Duodenal mucosa (tissue), 2 donors: ENCODE results near the gene CHST15.

Source experiments
- H3K27ac ChIP-seq: one replicate; pipeline ENCODE4 v1.7.0; 2013; ENCODE audit warnings: low read depth, low read length
- H3K27me3 ChIP-seq, 2 donors: one replicate each; pipeline ENCODE4 v1.7.0; 2013; ENCODE audit warnings: low read length in 2 of 2, control low read depth in 1 of 2; ENCODE audit not compliant: insufficient read depth in 2 of 2, control insufficient read depth in 1 of 2
- H3K36me3 ChIP-seq, 2 donors: one replicate each; pipeline ENCODE4 v1.7.0; 2013; ENCODE audit warnings: low read length in 2 of 2, control low read depth in 1 of 2; ENCODE audit not compliant: insufficient read depth in 2 of 2, control insufficient read depth in 1 of 2
- H3K4me1 ChIP-seq, 2 donors: one replicate each; pipeline ENCODE4 v1.7.0; 2013; ENCODE audit warnings: low read length in 2 of 2, control low read depth in 1 of 2; ENCODE audit not compliant: insufficient read depth in 2 of 2, control insufficient read depth in 1 of 2
- H3K4me3 ChIP-seq, 2 donors: one replicate each; pipeline ENCODE4 v1.7.0; 2013; ENCODE audit warnings: low read length in 2 of 2, low read depth in 1 of 2
- H3K9ac ChIP-seq, 2 donors: one replicate each; pipeline ENCODE4 v1.7.0; 2013; ENCODE audit warnings: low read length in 2 of 2, low read depth in 1 of 2
- H3K9me3 ChIP-seq, 2 donors: one replicate each; pipeline ENCODE4 v1.7.0; 2013; ENCODE audit warnings: low read length in 2 of 2, control low read depth in 1 of 2; ENCODE audit not compliant: control insufficient read depth in 1 of 2

Gene CHST15

GRCh38 chr10:124091646-124092249 lies 1.6 kb downstream of the CHST15 start:
- Histone ChIP-seq H3K27ac (peak overlapping the region; percentile 58), H3K4me1 (peaks cover 40 to 56% of the 10 kb centered on the region in 2 donors), H3K27me3 (peaks cover 29 to 41% of the 10 kb centered on the region in 2 donors), H3K36me3 (no peaks in the 10 kb centered on the region), H3K9me3 (peaks cover 4 to 6% of the 10 kb centered on the region in 2 donors), H3K4me3 (peak overlapping the region; percentile 60 to 75), H3K9ac (peak overlapping the region in 1 of 2 donors; percentile 64)

- Histone ChIP-seq H3K4me3 (peak overlapping the region; percentile 60 to 75), H3K27ac (no peak overlapping the region), H3K4me1 (peaks cover 48 to 66% of the 10 kb centered on the region in 2 donors), H3K9ac (peak overlapping the region; percentile 10 to 37), H3K9me3 (no peaks in the 10 kb centered on the region), H3K36me3 (no peaks in the 10 kb centered on the region), H3K27me3 (peaks cover 23 to 35% of the 10 kb centered on the region in 2 donors)
These were observed 2.7 kb downstream of the CHST15 start for GRCh38 chr10:124090601-124091209.

GRCh38 chr10:124089859-124090258 lies 3.5 kb downstream of the CHST15 start:
- Histone ChIP-seq H3K27me3 (peaks cover 16 to 28% of the 10 kb centered on the region in 2 donors), H3K9ac (no peak overlapping the region), H3K4me1 (peaks cover 56 to 66% of the 10 kb centered on the region in 2 donors), H3K9me3 (no peaks in the 10 kb centered on the region), H3K27ac (no peak overlapping the region), H3K4me3 (no peak overlapping the region), H3K36me3 (no peaks in the 10 kb centered on the region)

GRCh38 chr10:124088915-124089314 lies 4.5 kb downstream of the CHST15 start:
- Histone ChIP-seq H3K4me1 (peaks cover 50 to 68% of the 10 kb centered on the region in 2 donors), H3K27me3 (peaks cover 6 to 20% of the 10 kb centered on the region in 2 donors), H3K36me3 (no peaks in the 10 kb centered on the region), H3K27ac (no peak overlapping the region), H3K4me3 (peak overlapping the region in 1 of 2 donors; percentile 26), H3K9me3 (no peaks in the 10 kb centered on the region), H3K9ac (no peak overlapping the region)

GRCh38 chr10:124087672-124088634 lies 5.4 kb downstream of the CHST15 start:
- Histone ChIP-seq H3K36me3 (no peaks in the 10 kb centered on the region), H3K9me3 (no peaks in the 10 kb centered on the region), H3K27me3 (peaks cover 0 to 18% of the 10 kb centered on the region in 2 donors), H3K27ac (no peak overlapping the region), H3K4me3 (peak overlapping the region in 1 of 2 donors; percentile 26), H3K9ac (peak overlapping the region in 1 of 2 donors; percentile 7), H3K4me1 (peaks cover 50 to 64% of the 10 kb centered on the region in 2 donors)

GRCh38 chr10:124086787-124087671 lies 6.4 kb downstream of the CHST15 start:
- no peak overlapping the region for H3K9ac ChIP-seq
- H3K27ac ChIP-seq = no peak overlapping the region

GRCh38 chr10:124086097-124086710 lies 7.2 kb downstream of the CHST15 start:
- peaks cover 50 to 64% of the 10 kb centered on the region in 2 donors for H3K4me1 ChIP-seq
- H3K9me3 ChIP-seq = no peaks in the 10 kb centered on the region
- H3K36me3 ChIP-seq = no peaks in the 10 kb centered on the region
- no peak overlapping the region for H3K9ac ChIP-seq
- no peak overlapping the region for H3K27ac ChIP-seq
- peak overlapping the region in 1 of 2 donors; percentile 2 for H3K4me3 ChIP-seq
- H3K27me3 ChIP-seq = peaks cover 0 to 5% of the 10 kb centered on the region in 2 donors

More at GRCh38 chr10:124086787-124087671, 6.4 kb downstream of the CHST15 start:
- Histone ChIP-seq H3K36me3 (no peaks in the 10 kb centered on the region), H3K27me3 (peaks cover 0 to 13% of the 10 kb centered on the region in 2 donors), H3K4me1 (peaks cover 50 to 64% of the 10 kb centered on the region in 2 donors), H3K4me3 (no peak overlapping the region), H3K9me3 (no peaks in the 10 kb centered on the region)

GRCh38 chr10:124085680-124086079 lies 7.7 kb downstream of the CHST15 start:
- Histone ChIP-seq H3K4me1 (peaks cover 49 to 64% of the 10 kb centered on the region in 2 donors), H3K36me3 (no peaks in the 10 kb centered on the region), H3K9me3 (no peaks in the 10 kb centered on the region), H3K27me3 (peaks cover 0 to 2% of the 10 kb centered on the region in 2 donors), H3K4me3 (no peak overlapping the region), H3K27ac (no peak overlapping the region), H3K9ac (no peak overlapping the region)

GRCh38 chr10:124084708-124085107 lies 8.7 kb downstream of the CHST15 start:
- H3K9ac ChIP-seq = no peak overlapping the region
- no peaks in the 10 kb centered on the region for H3K9me3 ChIP-seq
- peaks cover 47 to 60% of the 10 kb centered on the region in 2 donors for H3K4me1 ChIP-seq
- H3K27me3 ChIP-seq = no peaks in the 10 kb centered on the region
- no peak overlapping the region for H3K4me3 ChIP-seq
- no peaks in the 10 kb centered on the region for H3K36me3 ChIP-seq
- no peak overlapping the region for H3K27ac ChIP-seq
